Stomach (tissue), 9 donors: ENCODE measurements around the gene PSMB2. TPM values are rescaled to one million over a fixed set of nuclear protein-coding genes. Genes with fewer than 3 reads are reported as not detected.

Source experiments
- DNase-seq, 2 donors: peaks; one replicate each; pipeline versions ENCODE4 v3.0.0 to v3.0.0-alpha.2; 2013 to 2019
- H3K27ac ChIP-seq, 5 donors: fragments of 200-600 bp in 4 of 5; sonication (generic) in 4 of 5; one replicate each; pipeline ENCODE4 v1.5.1; 2013 to 2019; ENCODE audit warnings: mild to moderate bottlenecking in 1 of 5, moderate library complexity in 1 of 5
- H3K27me3 ChIP-seq, 3 donors: fragments of 200-600 bp; sonication (generic); one replicate each; pipeline ENCODE4 v1.5.1; 2017 to 2019; ENCODE audit warnings: mixed run types in 1 of 3
- H3K36me3 ChIP-seq, 4 donors: fragments of 200-600 bp; sonication (generic); 1 replicate in 3 of 4; 2 replicates in 1 of 4; pipeline ENCODE4 v1.5.1; 2016 to 2019
- H3K4me1 ChIP-seq, 4 donors: fragments of 200-600 bp; sonication (generic); one replicate each; pipeline ENCODE4 v1.5.1; 2016 to 2019
- H3K4me3 ChIP-seq, 4 donors: fragments of 200-600 bp; sonication (generic) in 3 of 4; one replicate each; pipeline ENCODE4 v1.5.1; 2016 to 2019; ENCODE audit warnings: mild to moderate bottlenecking in 1 of 4
- H3K9me3 ChIP-seq, 4 donors: fragments of 200-600 bp; sonication (generic); one replicate each; pipeline ENCODE4 v1.5.1; 2016 to 2019
- EP300 ChIP-seq: sonication (generic); formaldehyde crosslinking; IDR thresholded peaks from one replicate; pipeline ENCODE4 v1.6.1; 2017; ENCODE audit warnings: antibody characterized with exemption
- POLR2A ChIP-seq, 4 donors: fragments of 450-650 bp; IDR thresholded peaks; one replicate each; pipeline ENCODE4 v1.6.1; 2016; ENCODE audit warnings: antibody characterized with exemption in 4 of 4, control low read depth in 2 of 4, mild to moderate bottlenecking in 1 of 4, moderate library complexity in 1 of 4
- POLR2AphosphoS5 ChIP-seq, 3 donors: sonication (generic); formaldehyde crosslinking; IDR thresholded peaks; one replicate each; pipeline ENCODE4 v1.6.1; 2016; ENCODE audit warnings: antibody characterized with exemption in 3 of 3
- WGBS, 5 donors: extraction: QIAGEN DNeasy Blood & Tissue Kit in 3 of 5; methylation state at CpG; one replicate each; pipeline versions ENCODE4 v1.1.5 to v1.1.7; 2013 to 2018; 5-methylcytosine and 5-hydroxymethylcytosine counted together
- intact Hi-C: fragments of 100-400 bp; cut with DNase I; formaldehyde crosslinking; loops from one replicate; pipeline ENCODE4 v1.15.1; 2023; ENCODE audit warnings: low total_unique reads
- polyA plus RNA-seq, 3 donors: library from polyadenylated mRNA; stranded (reverse); fragments of 200-250 nt; gene quantifications; one replicate each; pipeline ENCODE4 v1.2.3, GENCODE V29; 2013
- total RNA-seq, 5 donors: library from RNA; depleted of rRNA; stranded (reverse); fragments of >200 nt; gene quantifications; one replicate each; pipeline versions ENCODE4 v1.1.0 to v1.2.3, GENCODE V29; 2014 to 2016
- TF ChIP-seq, protein P1 (sequence below), 7 experiments: fragments of 450-650 bp in 4 of 7; fragments of 200-600 bp in 3 of 7; sonication (generic) in 3 of 7; IDR thresholded peaks; one replicate each; pipeline ENCODE4 v1.5.1; 2016 to 2019; ENCODE audit warnings: antibody characterized with exemption in 7 of 7, control low read depth in 2 of 7, mild to moderate bottlenecking in 1 of 7
- donor health status: healthy with polysubstance abuse.
- donor health status: Bipolar disorder and iron deficiency.
- donor health status: healthy.

PSMB2 gene
- total and polyA plus RNA-seq, 8 donors = 11.1 to 43.9 (median 31.6) TPM

DNA sequence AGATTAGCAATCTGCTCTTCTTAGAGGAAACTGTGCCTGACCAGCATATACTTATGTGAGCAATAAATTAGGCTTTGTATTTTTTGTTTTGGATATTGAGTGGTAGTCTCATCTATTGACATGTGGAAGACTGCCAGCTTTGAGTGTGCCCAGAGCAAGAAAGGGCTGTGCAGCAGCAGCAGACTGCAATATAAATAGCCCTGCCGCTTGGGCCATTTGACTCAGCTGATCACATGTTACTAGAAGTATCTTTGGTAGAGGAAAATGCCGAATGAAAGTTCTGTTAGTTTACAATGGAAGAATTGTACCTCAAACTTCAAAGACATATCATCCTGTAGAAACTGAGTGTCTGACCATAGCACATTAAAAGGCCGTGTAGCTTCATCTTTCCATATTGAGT is 9.1 kb upstream of the PSMB2 start:
- DNase-seq = no peak
- Histone ChIP-seq H3K27me3 (peaks cover 0 to 14% (median 0%) of the 10 kb centered on the region in 3 donors), H3K27ac (no peak overlapping the region), H3K4me1 (no peaks in the 10 kb centered on the region), H3K36me3 (no peaks in the 10 kb centered on the region), H3K9me3 (no peaks in the 10 kb centered on the region), H3K4me3 (no peak overlapping the region)
- intact Hi-C loops = no loop called here
- WGBS, 5 donors = 68 to 85% (median 73%) methylated on average over 3 of the region's 3 CpGs
- TF ChIP-seq POLR2A (IDR thresholded peaks at IDR 0.05) (no peak), EP300 (no peak), POLR2AphosphoS5 (IDR thresholded peaks at IDR 0.05) (no peak)
- TF ChIP-seq, protein P1, sequence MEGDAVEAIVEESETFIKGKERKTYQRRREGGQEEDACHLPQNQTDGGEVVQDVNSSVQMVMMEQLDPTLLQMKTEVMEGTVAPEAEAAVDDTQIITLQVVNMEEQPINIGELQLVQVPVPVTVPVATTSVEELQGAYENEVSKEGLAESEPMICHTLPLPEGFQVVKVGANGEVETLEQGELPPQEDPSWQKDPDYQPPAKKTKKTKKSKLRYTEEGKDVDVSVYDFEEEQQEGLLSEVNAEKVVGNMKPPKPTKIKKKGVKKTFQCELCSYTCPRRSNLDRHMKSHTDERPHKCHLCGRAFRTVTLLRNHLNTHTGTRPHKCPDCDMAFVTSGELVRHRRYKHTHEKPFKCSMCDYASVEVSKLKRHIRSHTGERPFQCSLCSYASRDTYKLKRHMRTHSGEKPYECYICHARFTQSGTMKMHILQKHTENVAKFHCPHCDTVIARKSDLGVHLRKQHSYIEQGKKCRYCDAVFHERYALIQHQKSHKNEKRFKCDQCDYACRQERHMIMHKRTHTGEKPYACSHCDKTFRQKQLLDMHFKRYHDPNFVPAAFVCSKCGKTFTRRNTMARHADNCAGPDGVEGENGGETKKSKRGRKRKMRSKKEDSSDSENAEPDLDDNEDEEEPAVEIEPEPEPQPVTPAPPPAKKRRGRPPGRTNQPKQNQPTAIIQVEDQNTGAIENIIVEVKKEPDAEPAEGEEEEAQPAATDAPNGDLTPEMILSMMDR (IDR thresholded peaks at IDR 0.05) = no peak

DNA sequence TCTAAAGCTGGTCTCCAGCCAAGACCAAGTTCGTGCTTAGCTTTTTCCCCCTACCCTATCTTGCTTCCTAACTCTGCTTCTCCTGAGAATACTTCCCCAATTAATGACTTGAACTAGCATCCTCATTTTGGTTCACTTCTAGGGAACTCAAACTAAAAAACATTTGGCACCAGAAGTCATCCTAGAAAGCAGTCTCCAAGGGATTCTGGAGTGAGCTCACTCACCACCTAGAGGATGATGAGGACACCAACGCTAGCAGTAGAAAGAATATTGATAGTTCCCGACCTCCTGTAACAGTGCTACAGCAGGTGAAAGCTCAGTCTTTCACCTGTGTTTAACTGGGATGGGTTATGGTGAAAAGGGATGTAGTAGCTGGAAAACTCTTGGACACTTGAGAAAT is 4.7 kb upstream of the PSMB2 start:
- Histone ChIP-seq H3K4me3 (no peak overlapping the region), H3K27ac (no peak overlapping the region), H3K27me3 (peaks cover 0 to 24% (median 0%) of the 10 kb centered on the region in 3 donors), H3K4me1 (peaks cover 0 to 8% (median 4%) of the 10 kb centered on the region in 4 donors), H3K36me3 (no peaks in the 10 kb centered on the region), H3K9me3 (no peaks in the 10 kb centered on the region)
- WGBS, 5 donors = 14 to 18% (median 15%) methylated on average over 3 of the region's 3 CpGs
- no peak for DNase-seq
- intact Hi-C loops = no loop called here
- TF ChIP-seq, protein P1 (IDR thresholded peaks at IDR 0.05) = no peak
- TF ChIP-seq EP300 (no peak), POLR2A (IDR thresholded peaks at IDR 0.05) (no peak), POLR2AphosphoS5 (IDR thresholded peaks at IDR 0.05) (no peak)

DNA sequence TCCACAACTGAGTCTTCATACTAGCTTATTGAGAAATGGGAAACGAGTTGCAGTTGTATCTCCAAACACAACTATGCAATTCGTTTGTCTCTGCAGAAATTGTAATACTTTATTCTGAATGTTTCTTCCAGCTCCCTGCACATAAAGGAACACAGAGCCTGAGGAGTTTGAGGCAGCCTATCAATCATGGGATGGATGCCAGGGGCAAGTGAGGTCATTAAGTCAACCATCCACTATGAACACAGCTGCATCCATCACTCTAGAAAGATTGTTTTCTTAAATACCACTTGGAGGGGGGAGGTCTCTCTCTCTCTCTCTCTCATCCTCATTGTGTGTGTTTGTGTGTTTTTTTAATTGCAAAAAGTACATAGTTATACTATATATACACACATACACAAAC is 2.9 kb upstream of the PSMB2 start:
- H3K27ac ChIP-seq = no peak overlapping the region
- H3K27me3 ChIP-seq = peaks cover 0 to 24% (median 0%) of the 10 kb centered on the region in 3 donors
- H3K36me3 ChIP-seq = no peaks in the 10 kb centered on the region
- TF ChIP-seq, protein P1 (IDR thresholded peaks at IDR 0.05) = no peak
- TF ChIP-seq POLR2A (IDR thresholded peaks at IDR 0.05) (no peak), EP300 (no peak), POLR2AphosphoS5 (IDR thresholded peaks at IDR 0.05) (no peak)
- intact Hi-C loops = no loop called here
- 20 to 40% (median 31%) methylated on average over 2 of the region's 2 CpGs for WGBS, 5 donors
- no peak overlapping the region for H3K4me3 ChIP-seq
- H3K9me3 ChIP-seq = no peaks in the 10 kb centered on the region
- peaks cover 6 to 24% (median 21%) of the 10 kb centered on the region in 4 donors for H3K4me1 ChIP-seq
- no peak for DNase-seq

DNA sequence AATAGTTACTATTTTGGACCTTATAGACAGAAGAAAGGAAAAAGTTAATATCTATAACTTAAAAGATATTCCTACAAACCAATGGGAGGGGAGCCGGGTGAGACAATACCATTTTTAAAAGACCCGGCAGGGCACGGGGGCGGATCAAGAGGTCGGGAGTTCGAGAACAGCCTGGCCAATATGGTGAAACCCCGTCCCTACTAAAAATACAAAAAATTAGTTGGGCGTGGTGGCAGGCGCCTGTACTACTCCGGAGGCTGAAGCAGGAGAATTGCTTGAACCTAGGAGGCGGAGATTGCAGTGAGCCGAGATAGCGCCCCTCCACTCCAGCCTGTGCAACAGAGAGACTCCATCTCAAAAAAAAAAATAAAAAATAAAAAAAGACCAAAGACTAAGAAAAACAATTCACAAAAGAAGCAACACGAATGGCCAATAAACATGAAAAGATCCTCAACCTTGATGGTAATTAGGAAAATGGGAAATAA is 1.2 kb upstream of the PSMB2 start:
- intact Hi-C loops = no loop called here
- Histone ChIP-seq H3K27me3 (peaks cover 0 to 24% (median 0%) of the 10 kb centered on the region in 3 donors), H3K4me1 (peaks cover 20 to 41% (median 38%) of the 10 kb centered on the region in 4 donors), H3K9me3 (no peaks in the 10 kb centered on the region), H3K36me3 (no peaks in the 10 kb centered on the region), H3K4me3 (peak overlapping the region; percentile 63 to 87 (median 81)), H3K27ac (peak overlapping the region in 4 of 5 donors; percentile 86 to 92 (median 90))
- peak in 1 of 2 donors; percentile 16 for DNase-seq
- WGBS, 5 donors = 31 to 36% (median 36%) methylated on average over 14 of the region's 14 CpGs
- TF ChIP-seq EP300 = no peak
- TF ChIP-seq POLR2AphosphoS5 (IDR thresholded peaks at IDR 0.05) = no peak
- TF ChIP-seq, protein P1 (IDR thresholded peaks at IDR 0.05) = no peak
- no peak for TF ChIP-seq POLR2A (IDR thresholded peaks at IDR 0.05)
